ENCODE measurements around the gene NOP56.

The NOP56 gene

GRCh38 chr20:2651772-2652723, at the start of gene NOP56:
NOP56 (plus strand) TSS chr20:2652632; CDS start chr20:2652661, 29 bp downstream.
- peak; percentile 94 for DNase-seq (ENCODE audit: low spot score)

GRCh38 chr20:2602746-2603145, 49.7 kb upstream of the NOP56 start:
- DNase-seq (ENCODE audit: low spot score): no peak

- DNase-seq (ENCODE audit: low spot score): no peak
Observed at GRCh38 chr20:2603816-2604505, 48.5 kb upstream of the NOP56 start.

GRCh38 chr20:2604506-2604835, 48.0 kb upstream of the NOP56 start:
- no peak for DNase-seq (ENCODE audit: low spot score)

DNA sequence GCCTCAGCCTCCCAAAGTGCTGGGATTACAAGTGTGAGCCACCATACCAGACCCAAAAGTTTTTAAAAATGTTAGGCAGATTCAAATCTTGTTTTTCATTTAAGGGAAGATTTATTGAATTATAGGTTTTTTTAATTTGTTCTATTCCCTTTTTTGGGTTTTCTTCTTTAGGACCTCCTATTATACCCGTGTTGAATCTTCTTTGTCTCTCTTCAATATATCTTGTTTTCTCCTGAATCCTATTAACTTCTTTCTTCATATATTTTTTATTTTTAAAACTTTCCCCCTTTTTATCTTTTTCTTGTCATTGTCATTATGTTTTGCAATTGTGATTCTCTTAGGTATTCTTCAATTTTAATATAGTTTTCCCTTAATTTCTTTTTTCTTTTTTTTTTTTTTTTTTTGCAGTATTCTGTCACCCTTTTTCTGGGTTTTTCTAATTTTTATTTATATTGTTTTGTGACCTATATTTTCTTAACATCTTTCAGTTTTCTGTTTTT, 45.9 kb upstream of the NOP56 start:
- no peak for DNase-seq (ENCODE audit: low spot score)

DNA sequence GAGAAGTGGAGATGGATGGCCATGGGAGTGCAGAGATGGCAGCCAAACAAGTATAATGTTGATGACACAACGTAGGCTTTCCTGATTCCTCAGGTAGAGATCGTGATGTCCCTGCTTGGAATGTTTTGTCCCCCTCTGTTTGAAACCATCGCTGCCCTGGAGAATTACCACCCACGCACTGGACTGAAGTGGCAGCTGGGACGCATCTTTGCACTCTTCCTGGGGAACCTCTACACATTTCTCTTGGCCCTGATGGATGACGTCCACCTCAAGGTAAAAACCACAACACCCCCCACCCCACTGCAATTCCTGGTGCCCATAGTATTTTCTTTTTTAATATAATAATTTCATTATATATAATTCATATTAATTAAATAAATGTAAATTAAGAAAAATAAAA, 42.1 kb upstream of the NOP56 start:
- DNase-seq (ENCODE audit: low spot score): no peak

GRCh38 chr20:2610941-2611720, 41.3 kb upstream of the NOP56 start:
- no peak for DNase-seq (ENCODE audit: low spot score)

DNA sequence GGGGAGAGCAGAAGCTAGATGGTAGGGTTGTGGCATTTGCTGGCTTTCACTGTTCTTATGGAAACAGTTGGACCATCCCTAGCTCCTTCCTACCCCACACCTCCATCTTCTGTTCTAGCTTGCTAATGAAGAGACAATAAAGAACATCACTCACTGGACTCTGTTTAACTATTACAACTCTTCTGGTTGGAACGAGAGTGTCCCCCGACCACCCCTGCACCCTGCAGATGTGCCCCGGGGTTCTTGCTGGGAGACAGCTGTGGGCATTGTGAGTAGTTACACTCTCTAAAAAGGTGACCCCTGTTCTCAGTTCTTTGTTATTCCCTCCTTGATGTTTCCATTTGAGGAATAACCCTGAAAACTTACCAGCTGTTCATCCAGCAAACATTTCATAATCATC, 40.4 kb upstream of the NOP56 start:
- DNase-seq (ENCODE audit: low spot score): no peak

DNA sequence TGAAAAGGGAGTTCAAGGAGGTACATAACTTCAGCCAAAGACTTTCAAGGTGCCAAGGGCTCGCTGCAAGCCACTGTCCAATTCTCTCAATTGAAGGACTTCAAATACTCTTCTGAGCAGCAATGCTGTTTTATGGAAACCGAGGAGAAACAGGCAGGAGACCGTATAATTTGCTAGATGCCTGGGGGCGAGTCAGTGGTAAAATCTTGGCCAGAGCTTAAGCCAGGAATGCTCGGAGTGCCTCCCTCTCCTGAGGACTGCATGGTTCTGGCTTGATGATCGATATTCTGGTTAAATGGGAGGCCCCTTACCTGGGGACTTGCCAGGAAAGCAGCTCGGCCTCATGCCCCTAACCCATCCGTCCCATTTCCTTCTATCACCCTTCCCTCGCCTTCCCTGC, 35.8 kb upstream of the NOP56 start:
- DNase-seq (ENCODE audit: low spot score): no peak

GRCh38 chr20:2617099-2617714, 35.2 kb upstream of the NOP56 start:
- DNase-seq (ENCODE audit: low spot score): peak; percentile 5

DNA sequence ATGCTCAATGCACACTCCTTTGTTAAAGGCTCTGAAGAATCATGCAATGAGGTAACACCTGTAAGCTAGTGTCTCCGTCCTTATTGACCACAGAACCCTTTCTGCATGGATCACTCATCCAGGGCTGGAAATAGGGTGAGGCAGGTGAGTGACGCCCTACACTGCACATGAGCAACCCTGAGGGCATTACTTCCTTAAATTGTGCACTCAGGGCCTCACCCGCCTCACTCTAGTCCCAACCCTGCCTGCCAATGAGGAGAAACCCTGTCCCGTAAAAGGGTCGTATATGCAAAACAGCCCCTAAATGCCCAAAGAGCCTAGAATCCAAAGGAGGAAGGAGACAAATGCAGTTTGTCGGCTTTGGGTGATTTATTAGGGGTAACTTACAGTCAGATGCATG, 33.6 kb upstream of the NOP56 start:
- no peak for DNase-seq (ENCODE audit: low spot score)

- no peak for DNase-seq (ENCODE audit: low spot score)
Observed at GRCh38 chr20:2619337-2619736, 33.1 kb upstream of the NOP56 start.

DNA sequence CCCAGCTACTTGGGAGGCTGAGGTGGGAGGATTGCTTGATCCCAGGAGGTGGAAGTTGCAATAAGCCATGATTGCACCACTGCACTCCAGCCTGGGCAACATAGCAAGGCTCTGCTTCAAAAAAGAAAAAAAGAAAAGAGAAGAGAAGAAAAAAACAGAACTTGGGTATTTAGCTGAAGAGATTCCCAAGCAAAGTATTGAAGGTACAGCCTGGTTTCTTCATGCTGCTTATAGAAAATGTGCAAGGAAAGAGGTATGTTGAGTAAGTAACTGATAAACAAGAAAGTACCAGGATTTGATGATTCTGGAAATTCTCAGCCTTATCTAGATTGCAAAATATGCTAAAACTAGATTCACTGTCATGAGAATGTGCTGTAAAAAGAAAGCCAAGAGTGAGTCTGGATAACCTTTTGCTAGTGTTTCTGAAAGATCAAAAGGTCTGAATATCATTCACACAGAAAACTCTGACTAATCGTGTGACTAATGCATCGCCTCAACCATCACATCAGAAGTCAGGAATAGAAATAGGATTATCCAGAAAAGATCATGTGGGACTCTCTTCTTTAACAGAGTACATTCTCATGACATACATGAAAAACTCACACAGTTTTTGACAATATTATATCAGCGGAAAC, 32.4 kb upstream of the NOP56 start:
- DNase-seq (ENCODE audit: low spot score): no peak

GRCh38 chr20:2624190-2624589, 28.2 kb upstream of the NOP56 start:
- no peak for DNase-seq (ENCODE audit: low spot score)

DNA sequence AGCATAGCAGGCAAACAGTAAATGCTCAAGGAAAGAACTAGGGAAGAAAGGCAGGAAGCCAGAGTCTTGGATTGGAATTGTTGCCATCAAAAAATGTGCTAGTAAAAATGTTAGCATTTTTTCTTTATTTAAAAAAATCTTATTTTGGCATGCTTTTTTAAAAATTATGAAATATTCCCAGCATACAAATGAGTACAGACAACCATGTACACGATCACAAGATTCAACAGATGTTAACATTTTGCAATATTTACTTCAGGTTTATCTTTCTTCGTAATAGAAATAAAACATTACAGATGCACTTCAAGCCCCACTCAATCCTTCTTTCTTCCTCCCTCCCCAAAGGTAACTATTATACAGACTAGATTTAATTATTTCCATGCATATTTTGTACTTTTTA, 27.4 kb upstream of the NOP56 start:
- no peak for DNase-seq (ENCODE audit: low spot score)

DNA sequence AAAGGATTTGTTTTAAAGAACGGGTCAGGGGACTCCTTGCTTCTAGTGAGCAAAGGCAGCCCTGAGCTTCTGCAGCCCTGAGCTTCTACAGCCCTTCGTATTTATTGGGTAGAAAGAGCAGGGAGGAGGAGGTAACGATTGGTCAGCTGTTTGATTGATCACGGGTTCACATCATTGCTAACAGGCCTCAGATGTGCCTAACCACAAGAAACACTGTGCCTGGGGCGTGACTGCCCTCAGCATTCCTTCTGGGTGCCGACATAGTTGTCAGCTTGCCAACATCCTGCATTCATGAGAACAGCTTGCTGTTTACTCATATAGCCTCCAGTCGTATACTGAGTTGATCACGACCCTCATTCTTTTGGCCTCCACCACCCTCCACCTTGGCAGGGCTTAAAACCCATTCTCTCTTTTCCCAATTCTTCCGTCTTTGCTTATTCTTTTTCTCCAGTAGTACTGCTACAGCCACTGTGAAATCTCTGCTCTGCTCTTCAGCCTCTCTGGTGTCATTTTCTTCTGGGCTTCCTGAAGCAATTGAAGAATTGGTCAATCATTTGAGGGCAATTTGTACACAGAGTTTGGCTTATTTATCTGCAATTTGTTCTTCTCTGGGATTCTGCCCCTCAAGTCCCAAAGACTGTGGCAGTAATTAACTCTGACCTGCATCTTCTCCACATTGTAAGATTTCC, 25.4 kb upstream of the NOP56 start:
- no peak for DNase-seq (ENCODE audit: low spot score)

- no peak for DNase-seq (ENCODE audit: low spot score)
Observed at GRCh38 chr20:2631228-2631627, 21.2 kb upstream of the NOP56 start.

DNA sequence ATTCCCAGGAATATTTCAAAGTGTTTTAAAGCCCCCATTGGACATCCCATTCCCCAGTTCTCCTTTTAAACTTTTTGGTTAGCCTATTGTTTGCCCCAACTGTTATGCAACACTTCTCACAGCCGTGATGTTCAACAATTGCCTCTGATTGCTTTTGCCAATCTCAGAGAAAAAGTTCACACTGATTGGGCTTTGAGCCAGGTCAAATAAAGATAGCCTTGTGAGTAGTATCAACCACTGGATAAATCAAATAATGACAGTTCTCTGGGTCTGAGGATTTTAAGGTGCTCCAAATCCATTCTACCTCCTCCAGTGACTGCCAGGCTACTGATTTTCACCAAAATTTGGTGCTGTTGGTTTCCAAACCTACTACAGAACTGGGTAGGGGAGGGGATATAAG, 19.1 kb upstream of the NOP56 start:
- DNase-seq (ENCODE audit: low spot score): no peak

GRCh38 chr20:2637246-2637645, 15.2 kb upstream of the NOP56 start:
- DNase-seq (ENCODE audit: low spot score): no peak

DNA sequence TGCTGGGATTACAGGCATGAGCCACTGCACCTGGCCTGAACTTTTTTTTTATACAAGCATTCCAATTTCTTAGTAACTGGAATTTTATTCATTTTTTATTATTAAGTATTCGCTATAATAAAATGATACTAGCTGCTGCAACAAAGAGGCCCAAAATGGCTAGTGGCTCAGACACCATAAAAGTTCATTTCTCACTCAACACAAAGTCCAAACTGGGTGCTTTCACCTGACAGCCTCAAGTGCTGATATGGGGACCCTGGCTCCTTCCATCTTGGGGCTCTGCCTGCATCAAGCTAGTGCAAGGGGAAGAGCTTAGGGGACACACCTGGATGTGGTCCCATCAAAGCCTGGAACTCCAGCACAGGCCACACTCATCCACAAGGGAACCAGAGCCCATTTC, 12.2 kb upstream of the NOP56 start:
- DNase-seq (ENCODE audit: low spot score): no peak

GRCh38 chr20:2640899-2641298, 11.5 kb upstream of the NOP56 start:
- no peak for DNase-seq (ENCODE audit: low spot score)
